BJ (cell line): ENCODE results near the gene C21orf91. TPM values are rescaled to one million over a fixed set of nuclear protein-coding genes. Genes with fewer than 3 reads are reported as not detected.

Experiments used
- CTCF ChIA-PET: fragments of 350-600 bp; formaldehyde crosslinking; extraction: SDS; loops from one replicate; lab custom pipeline; 2021; ENCODE audit warnings: antibody characterized with exemption, inconsistent platforms; lab: Yijun Ruan, JAX
- POLR2A ChIA-PET: fragments of 300-600 bp; sonication (Branson Sonifier 250); formaldehyde crosslinking; extraction: SDS; loops from one replicate; lab custom pipeline; 2021; ENCODE audit warnings: antibody characterized with exemption; lab: Charles Lee
- DNase-seq: peaks from one replicate; pipeline ENCODE4 v3.0.0-alpha.2; 2011; ENCODE audit warnings: low read depth
- H3K27me3 ChIP-seq: 2 replicates; pipeline ENCODE4 v1.6.0; 2011; ENCODE audit warnings: low read length; ENCODE audit not compliant: control insufficient read depth, insufficient read depth
- H3K36me3 ChIP-seq: 2 replicates; pipeline ENCODE4 v1.5.1; 2011; ENCODE audit warnings: low read length; ENCODE audit not compliant: control insufficient read depth, insufficient read depth
- H3K4me3 ChIP-seq: 2 replicates; pipeline ENCODE4 v1.5.1; 2011; ENCODE audit warnings: low read depth, mild to moderate bottlenecking, control low read depth, low read length
- CTCF ChIP-seq: IDR thresholded peaks from 2 replicates; pipeline ENCODE4 v1.5.1; 2011; ENCODE audit warnings: low read depth, mild to moderate bottlenecking, control low read depth, inconsistent platforms, low read length, moderate library complexity; ENCODE audit not compliant: insufficient read depth
- polyA plus RNA-seq: library from polyadenylated mRNA; depleted of rRNA; stranded (reverse); fragments of >200 nt; gene quantifications from 2 replicates; pipeline ENCODE4 v1.2.3, GENCODE V29; 2011

The C21orf91 gene
- polyA plus RNA-seq, 1 experiment: 3.4 TPM

- ChIA-PET CTCF (no interaction called here), POLR2A (no interaction called here)
- TF ChIP-seq CTCF: no peak
- no peak overlapping the region for H3K4me3 ChIP-seq
- no peaks in the 10 kb centered on the region for H3K36me3 ChIP-seq
- DNase-seq: no peak
- H3K27me3 ChIP-seq: no peaks in the 10 kb centered on the region
Measured at GRCh38 chr21:17758683-17759082, 60.5 kb downstream of the C21orf91 start.

DNA sequence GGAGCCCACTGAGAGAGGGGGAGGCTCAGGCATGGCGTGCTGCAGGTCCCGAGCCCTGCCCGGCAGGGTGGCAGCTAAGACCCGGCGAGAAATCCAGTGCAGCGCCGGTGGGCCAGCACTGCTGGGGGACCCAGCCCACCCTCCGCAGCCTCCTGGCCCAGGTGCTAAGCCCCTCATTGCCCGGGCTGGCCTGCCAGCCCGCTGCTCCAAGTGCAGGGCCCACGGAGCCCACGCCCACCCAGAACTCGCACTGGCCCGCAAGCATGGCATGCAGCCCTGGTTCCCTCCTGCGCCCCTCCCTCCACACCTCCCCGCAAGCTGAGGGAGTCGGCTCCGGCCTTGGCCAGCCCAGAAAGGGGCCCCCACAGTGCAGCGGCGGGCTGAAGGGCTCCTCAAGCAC, 61.5 kb downstream of the C21orf91 start:
- no peak for TF ChIP-seq CTCF
- POLR2A ChIA-PET: no interaction called here
- no peaks in the 10 kb centered on the region for H3K36me3 ChIP-seq
- CTCF ChIA-PET: interaction anchor here (0.6 kb wide), 1 partner anchor 26 kb away, joined by 4 read pairs; no protein-coding TSS in a partner anchor
- DNase-seq: no peak
- no peak overlapping the region for H3K4me3 ChIP-seq
- H3K27me3 ChIP-seq: no peaks in the 10 kb centered on the region

DNA sequence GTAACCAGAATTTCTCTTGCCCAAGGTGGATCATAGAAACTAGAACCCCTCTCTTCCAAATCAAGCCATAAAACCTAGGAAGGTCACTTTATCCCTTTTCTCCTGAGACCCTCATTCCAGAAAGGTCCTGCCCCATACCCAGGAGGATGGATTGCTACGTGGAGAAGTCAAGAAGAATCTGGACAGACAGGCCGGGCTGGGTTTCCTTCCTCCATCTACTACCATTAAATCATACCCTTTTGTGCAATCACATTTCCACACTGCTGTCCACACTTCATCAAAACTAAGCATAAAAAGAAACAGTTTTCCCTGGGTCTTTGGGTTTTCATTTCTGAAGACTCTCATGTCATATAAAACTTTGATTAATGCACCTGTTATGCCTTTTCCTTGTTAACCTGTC, 65.4 kb downstream of the C21orf91 start:
- no peak for TF ChIP-seq CTCF
- CTCF ChIA-PET: no interaction called here
- Histone ChIP-seq H3K36me3 (no peaks in the 10 kb centered on the region), H3K27me3 (no peaks in the 10 kb centered on the region), H3K4me3 (no peak overlapping the region)
- POLR2A ChIA-PET: no interaction called here
- DNase-seq: no peak

DNA sequence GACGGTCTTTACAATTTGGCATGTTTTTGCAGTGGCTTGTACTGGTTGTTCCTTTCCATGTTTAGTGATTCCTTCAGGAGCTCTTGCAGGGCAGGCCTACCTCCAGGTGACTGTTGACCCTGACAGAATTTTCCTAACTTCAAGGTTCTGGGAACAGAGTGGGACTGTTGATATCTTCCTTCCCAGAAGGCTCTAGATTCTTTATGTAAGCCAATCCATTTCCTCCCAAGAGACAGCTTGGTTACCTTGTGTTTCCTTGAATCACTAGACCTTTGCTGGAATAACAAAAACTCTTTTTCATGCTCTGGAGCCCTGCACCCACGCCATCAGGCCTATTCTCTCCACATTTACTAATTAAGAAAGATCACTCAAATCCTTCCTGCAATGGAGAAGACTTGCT, 67.0 kb downstream of the C21orf91 start:
- H3K36me3 ChIP-seq: no peaks in the 10 kb centered on the region
- no peak for TF ChIP-seq CTCF
- no peak for DNase-seq
- H3K4me3 ChIP-seq: no peak overlapping the region
- POLR2A ChIA-PET: no interaction called here
- H3K27me3 ChIP-seq: no peaks in the 10 kb centered on the region
- CTCF ChIA-PET: interaction anchor here (1.4 kb wide), 1 partner anchor 24 kb away, joined by 3 read pairs; no protein-coding TSS in a partner anchor

DNA sequence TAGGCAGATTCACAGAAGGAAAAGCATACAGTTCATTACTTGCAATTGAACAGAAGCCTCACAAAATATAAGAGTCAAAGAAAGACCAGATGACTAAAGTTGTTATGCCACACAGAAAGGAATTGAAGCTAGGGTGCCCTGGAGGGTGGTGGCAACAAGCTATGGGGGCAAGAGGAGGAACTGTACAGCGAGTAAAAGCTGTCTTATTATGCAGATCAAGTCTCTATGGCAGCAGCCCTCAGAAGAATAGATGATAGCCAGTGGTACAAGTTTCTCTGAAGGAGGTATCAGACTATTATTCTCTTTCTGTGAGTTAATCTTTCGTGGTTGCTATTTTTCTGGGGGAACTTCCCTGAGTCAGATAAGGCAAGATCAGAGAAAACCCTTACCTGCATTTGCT, 72.2 kb downstream of the C21orf91 start:
- no peak for DNase-seq
- ChIA-PET CTCF (no interaction called here), POLR2A (no interaction called here)
- no peaks in the 10 kb centered on the region for H3K27me3 ChIP-seq
- H3K36me3 ChIP-seq: no peaks in the 10 kb centered on the region
- H3K4me3 ChIP-seq: no peak overlapping the region
- no peak for TF ChIP-seq CTCF
